GM12892 (cell line): Measurements from ENCODE around the gene PRSS23.

Experiments
- DNase-seq: peaks from one replicate; pipeline ENCODE4 v3.0.0; 2011; ENCODE audit not compliant: insufficient read length
- FAIRE-seq: peaks from 2 replicates; lab custom pipeline; 2011; peaks lifted over from hg19 to GRCh38; lab: Jason Lieb, UNC
- POLR2A ChIP-seq: IDR thresholded peaks from 2 replicates; pipeline ENCODE4 v1.6.1; 2011; ENCODE audit warnings: low read depth, low read length, control low read depth
- POLR2AphosphoS5 ChIP-seq: IDR thresholded peaks from 2 replicates; pipeline ENCODE4 v1.6.1; 2011; ENCODE audit warnings: low read depth, low read length, control low read depth
- TAF1 ChIP-seq: IDR thresholded peaks from 2 replicates; pipeline ENCODE4 v1.6.1; 2011; ENCODE audit warnings: low read depth, mild to moderate bottlenecking, control low read depth, low read length, borderline replicate concordance

The PRSS23 gene

DNA sequence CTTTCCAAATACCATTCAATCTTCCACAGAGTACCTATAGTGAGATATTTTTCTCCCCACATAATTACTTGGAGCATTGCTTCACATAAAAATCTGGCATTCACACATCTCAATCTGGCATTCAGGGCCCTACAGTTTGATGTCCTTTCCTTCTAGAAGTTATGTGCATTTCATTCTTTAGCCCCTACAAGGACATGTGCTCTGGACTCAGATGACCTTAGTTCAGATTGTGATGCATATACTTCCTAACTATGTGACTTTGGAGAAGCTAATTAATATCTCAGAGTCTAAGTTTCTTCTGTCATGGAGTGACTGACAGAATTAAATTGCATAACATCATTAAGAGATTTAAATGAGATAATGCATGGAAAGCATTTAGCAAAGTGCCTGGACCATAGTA, 25.9 kb upstream of the PRSS23 start:
- TF ChIP-seq POLR2A (no peak), POLR2AphosphoS5 (no peak), TAF1 (no peak)
- no peak for FAIRE-seq
- DNase-seq: no peak

DNA sequence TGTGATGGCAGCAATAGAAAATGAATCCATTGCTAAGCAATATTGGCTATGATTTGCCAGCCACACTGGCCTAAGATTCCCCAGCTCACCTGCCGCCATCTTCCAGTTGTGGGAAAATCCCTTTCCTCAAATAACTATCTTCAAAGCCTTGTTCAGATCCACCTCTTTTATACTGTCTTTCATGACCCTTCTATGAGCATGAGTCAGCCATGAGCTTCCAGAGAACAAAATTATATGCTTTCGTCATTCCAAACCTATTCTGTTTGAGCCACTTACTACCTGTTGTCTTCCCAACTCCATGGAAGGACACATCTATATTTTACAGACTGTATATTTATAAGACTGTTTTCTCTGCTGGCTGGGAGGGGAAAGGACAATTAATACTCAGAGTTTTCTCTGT, 25.0 kb upstream of the PRSS23 start:
- FAIRE-seq (no peak), DNase-seq (no peak)
- TF ChIP-seq POLR2AphosphoS5 (no peak), TAF1 (no peak), POLR2A (no peak)

DNA sequence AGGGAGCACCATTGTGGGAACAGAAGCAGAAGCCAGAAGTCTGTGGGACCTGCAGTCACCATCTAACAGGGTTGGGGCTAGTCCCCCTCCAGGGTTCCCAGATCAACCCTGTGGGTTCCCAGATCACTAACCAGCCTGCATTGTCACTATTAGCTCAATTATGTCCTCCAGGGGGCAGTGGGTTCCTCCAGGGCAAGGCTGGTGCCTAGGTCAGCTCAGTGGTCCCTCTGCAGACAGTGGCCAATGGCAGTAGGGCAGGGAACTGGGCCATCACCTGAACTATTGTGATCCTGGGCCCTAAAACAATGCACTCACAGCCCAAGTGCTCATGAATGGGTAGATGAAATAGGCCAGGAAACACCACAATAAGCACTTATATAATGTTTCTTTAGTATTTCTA, 18.8 kb upstream of the PRSS23 start:
- TF ChIP-seq POLR2AphosphoS5 (no peak), TAF1 (no peak), POLR2A (no peak)
- DNase-seq: no peak
- FAIRE-seq: no peak

DNA sequence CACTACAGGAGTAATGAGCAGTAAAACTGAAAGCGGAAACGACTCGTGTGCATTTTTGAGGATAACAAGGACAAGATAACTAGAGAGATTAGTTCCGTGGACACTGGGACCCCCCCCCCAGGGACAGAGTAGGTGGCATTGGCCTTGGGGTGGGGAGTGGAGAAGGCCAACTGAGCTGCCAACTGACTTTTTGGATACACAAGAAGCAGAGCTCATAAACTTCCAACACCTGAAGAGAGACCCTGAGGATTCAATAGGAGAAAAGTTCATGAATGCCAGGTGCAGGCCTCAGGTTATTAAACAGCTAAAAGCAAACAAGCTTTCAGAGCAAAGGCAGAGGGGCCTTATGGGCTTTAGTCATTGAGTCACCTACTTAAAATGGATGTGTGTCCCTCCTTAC, 17.6 kb upstream of the PRSS23 start:
- FAIRE-seq: no peak

DNA sequence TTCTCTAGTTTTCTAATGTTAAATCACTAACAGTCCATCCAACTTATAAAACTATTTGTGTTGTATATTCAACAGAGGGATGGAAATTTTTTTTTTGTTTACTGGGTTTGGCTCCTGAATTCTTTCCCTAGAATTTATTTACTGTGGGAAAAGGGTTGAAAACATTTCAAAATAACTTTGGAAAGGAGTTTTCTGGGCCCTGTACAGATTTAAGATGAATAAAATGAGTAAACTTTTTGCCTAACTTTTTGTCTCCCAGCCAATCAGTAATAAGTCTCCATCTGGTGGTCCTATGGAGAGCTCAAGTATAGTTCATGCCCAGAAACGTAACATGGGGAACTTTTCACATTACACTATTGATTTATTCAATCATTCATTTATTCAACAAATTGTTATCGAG, 16.7 kb upstream of the PRSS23 start:
- DNase-seq: no peak
- no peak for FAIRE-seq
- no peak for TF ChIP-seq POLR2AphosphoS5

More for the DNA sequence above, 17.6 kb upstream of the PRSS23 start:
- DNase-seq: no peak
- TF ChIP-seq POLR2AphosphoS5: no peak
- no peak for TF ChIP-seq POLR2A
- TF ChIP-seq TAF1: no peak

DNA sequence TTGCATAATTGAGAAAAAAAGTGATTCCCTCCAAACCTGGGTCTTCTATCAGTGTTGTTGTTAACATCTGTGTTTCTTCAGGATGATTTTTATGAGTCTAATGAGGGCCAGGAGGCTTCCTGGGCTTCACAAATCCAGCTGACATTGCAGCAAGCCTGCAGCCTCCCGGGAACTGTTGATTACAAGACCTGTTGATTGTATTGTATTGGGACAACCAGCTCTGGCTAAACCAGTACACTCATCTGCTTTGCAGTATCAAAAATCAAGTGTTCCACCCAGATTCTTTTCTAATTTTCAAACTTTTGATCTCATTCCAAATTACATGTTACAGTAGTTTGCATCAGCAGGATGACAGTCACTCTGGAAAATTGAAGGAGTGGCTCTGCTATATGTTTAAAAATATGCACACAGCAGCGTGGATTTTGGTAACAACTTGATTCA, 16.1 kb upstream of the PRSS23 start:
- DNase-seq (no peak), FAIRE-seq (no peak)
- TF ChIP-seq POLR2A (no peak), TAF1 (no peak), POLR2AphosphoS5 (no peak)

DNA sequence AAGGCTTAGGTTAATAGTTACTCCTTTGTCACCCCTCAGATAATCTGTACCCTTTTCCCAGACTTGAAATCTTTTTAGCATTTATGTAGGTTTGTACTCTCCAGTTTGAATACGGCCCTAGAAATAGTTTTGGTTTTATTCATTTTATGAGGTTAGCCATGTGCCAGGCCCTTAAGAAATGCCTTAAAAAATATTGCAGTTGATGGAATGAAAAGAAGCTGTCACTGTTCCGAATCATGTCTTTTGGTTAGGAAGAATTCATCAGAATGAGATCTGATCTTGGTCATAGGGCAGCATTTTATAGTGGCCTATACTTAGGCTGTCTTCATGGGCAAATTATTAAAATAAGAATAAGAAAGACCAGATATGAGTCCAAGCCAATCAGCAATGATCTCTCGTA, 14.8 kb upstream of the PRSS23 start:
- no peak for DNase-seq

DNA sequence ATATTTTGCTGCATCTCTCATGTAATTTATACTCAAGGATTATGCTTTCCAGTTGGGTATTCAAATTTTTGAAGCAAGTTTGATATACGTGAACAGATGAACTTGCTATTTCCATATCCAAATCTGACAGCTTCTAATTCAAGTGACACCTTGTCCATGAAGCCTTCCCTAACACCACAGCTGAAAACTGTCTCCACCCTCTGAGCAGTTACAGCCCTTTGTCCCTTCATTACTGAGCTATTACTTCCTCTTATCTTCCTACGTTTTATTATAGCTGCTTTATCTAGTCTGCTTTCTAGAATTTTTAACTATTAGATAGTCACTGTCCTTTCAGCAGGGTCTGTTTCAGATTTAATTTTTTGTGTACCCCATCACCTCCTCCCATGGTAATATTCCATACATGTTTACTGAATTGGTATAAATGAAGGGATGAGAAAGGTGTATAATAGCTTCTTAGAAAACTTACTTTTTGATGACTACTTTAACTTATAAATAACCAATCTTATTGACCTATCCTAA, 13.3 kb upstream of the PRSS23 start:
- DNase-seq (no peak), FAIRE-seq (no peak)
- TF ChIP-seq TAF1 (no peak), POLR2AphosphoS5 (no peak), POLR2A (no peak)

More for the DNA sequence above, 14.8 kb upstream of the PRSS23 start:
- FAIRE-seq: no peak
- no peak for TF ChIP-seq POLR2A
- no peak for TF ChIP-seq TAF1
- TF ChIP-seq POLR2AphosphoS5: no peak

DNA sequence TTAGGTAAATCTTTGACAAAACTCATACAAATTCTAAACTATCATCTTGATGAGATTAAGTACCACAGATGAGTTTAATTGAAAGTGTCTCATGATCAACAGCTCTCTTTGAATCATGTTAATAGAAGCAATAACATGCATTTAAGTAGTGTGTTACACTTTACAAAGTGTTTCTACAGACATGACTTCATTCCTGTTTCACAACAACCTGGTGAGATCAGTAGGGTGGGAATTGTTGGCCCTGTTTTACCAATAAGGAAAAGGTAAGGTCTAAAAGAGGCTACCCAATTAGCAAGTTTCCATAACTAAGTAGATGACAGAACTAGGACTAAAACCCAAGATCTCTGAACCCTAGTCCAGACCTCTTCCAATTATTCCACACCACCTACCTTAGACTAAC, 12.7 kb upstream of the PRSS23 start:
- TF ChIP-seq TAF1: no peak
- no peak for TF ChIP-seq POLR2A
- TF ChIP-seq POLR2AphosphoS5: no peak
- DNase-seq (no peak), FAIRE-seq (no peak)

DNA sequence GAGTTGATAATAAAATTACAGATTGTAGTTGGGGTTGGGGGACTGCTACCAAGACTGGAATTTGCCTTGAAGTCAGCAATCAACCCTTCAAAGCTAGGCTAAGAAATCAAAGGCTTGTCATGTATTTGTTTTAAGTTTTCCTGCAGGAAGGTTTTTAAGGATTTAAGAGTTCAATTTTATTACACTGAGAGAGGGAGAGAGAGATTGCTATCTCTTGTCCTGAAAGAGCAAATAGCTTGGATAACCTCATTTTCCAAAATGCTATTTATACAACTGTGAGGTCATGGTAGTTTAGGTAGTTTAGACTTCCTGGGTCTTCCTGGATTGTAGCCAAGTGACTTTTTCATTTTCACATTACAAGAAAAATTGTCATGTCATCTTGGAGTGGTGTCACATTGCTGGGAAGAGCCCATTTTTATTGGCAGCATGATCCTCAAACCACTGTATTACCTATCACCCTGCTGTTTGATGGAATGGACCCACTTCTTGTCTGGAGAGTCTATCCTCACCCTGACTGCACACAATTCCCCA, 10.1 kb upstream of the PRSS23 start:
- DNase-seq: no peak
- no peak for FAIRE-seq
- TF ChIP-seq TAF1 (no peak), POLR2AphosphoS5 (no peak), POLR2A (no peak)

DNA sequence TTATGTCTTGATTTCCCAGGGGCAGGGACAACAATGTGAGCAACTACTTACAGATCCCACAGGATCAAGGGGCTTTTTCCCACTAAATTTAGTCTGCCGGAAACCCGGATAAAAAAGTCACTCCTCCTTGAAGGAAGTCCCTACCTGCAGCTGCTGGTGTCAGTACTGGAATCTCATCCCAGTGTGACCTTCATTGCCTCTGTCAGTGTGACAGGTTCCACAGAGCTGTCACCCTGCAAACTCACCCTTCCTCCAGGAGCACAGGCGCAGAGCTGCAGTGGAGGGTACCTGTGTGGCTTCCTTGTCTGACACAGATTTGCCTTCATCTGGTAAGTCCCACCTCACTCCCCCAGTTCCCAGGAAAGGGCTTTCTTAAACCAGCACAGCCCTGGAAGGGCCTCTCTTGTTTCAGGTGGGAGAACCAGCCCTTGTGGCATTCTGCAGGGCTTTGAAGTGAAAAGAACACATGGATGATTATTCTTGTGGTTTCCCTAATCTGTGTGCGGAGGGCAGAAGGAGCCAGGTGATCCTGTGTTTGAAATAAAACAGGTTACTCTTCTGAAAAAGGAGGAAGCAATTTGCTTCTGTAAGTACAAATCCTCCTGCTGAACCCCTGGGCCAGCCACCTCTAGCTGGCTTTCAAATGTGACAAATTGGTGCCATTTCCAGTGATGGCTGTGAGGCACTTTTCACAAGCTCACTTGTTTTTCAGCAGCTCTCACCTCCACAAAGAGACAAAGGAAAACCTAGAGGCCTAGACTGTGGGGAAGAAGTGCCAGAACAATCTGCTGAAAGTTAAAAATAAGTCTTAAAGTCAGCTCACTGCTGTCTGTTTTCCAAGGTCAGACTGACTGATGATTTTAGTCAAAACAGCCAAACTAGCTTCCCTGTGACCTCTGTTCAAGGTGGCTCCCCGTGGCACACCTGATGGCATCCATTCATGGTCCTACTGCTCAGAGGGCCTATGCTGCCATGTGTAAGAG, 9.2 kb upstream of the PRSS23 start:
- TF ChIP-seq TAF1 (no peak), POLR2AphosphoS5 (no peak), POLR2A (no peak)
- no peak for DNase-seq
- no peak for FAIRE-seq

DNA sequence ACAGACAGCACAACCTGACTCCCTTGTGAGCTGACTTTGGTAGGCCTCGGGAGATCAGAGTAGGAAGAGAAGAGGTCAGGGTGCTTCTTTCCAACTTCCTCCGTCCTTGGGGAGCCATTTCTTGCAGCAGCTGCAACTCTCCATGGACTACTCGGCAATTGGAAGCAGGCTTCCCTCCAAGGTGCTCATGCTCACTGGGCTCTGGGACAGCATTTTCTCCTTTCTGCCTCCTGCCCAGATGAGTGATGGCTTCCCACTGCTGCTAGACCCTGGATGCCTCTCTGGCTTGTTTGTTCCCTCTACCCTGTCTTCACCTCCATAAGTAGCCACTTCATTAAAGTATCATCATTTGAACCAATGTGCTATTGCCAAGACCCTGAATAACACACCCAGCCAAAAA, 8.2 kb upstream of the PRSS23 start:
- FAIRE-seq (no peak), DNase-seq (no peak)
- TF ChIP-seq POLR2AphosphoS5 (no peak), POLR2A (no peak), TAF1 (no peak)

DNA sequence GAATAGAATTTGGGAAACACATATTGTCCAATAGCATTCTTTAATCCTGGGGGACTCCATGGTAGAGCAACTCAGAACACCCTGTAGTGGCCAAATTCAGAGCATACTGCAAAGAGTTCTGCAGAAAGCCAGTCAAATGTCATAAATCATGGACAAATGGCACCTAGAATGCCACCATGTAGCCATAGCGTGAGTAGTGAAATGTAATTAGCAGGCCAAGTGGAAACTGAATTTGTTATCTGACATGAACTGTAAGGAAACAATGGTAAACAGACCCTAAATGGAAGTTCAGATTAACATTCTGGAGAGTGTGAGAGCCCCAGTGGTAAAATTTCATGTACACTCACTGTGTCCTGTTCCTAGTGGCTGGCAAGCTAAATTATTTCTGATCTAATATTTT, 7.0 kb upstream of the PRSS23 start:
- TF ChIP-seq POLR2AphosphoS5 (no peak), TAF1 (no peak), POLR2A (no peak)
- DNase-seq (no peak), FAIRE-seq (no peak)
